Right ventricle myocardium inferior (tissue), 1 donor: ENCODE results near the gene TMEM151B. TPM values are rescaled to one million over a fixed set of nuclear protein-coding genes. Genes with fewer than 3 reads are reported as not detected.
A peak's percentile ranks its signal among the peaks of the same experiment; 100 is the strongest.

Experiments
- ATAC-seq: fragments of 200-7000 bp; cut with Tn5 transposase; one replicate; pipeline ENCODE4 v1.9.1; 2020; ENCODE audit warnings: mild to moderate bottlenecking, moderate library complexity
- DNase-seq: peaks from one replicate; pipeline ENCODE4 v3.0.0; 2021; ENCODE audit errors: missing footprints
- intact Hi-C: fragments of 100-400 bp; cut with DNase I; formaldehyde crosslinking; loops from one replicate; pipeline ENCODE4 v1.11.0; 2022
- total RNA-seq: library from RNA; stranded (reverse); fragmentation: NEBNext Ultra II Directional; extraction: Animal tissue kit (Norgen Biotek cat#: 25700); gene quantifications from one replicate; pipeline ENCODE4 v1.2.1, GENCODE V29; 2021
- donor health status: DM: no; HTN: yes; CAD: no; lungs with severe emphysema.

The TMEM151B gene
- total RNA-seq, 1 donor from 2014 or later = not detected

GRCh38 chr6:44289726-44290260, 19.5 kb downstream of the TMEM151B start:
- no peak for ATAC-seq
- DNase-seq = no peak

GRCh38 chr6:44291841-44292240, 21.6 kb downstream of the TMEM151B start:
- ATAC-seq (no peak), DNase-seq (no peak)
- intact Hi-C loops = no loop called here

More at GRCh38 chr6:44289726-44290260, 19.5 kb downstream of the TMEM151B start:
- intact Hi-C loops = no loop called here

- no peak for ATAC-seq
Observed at GRCh38 chr6:44292661-44293365, 22.6 kb downstream of the TMEM151B start.

GRCh38 chr6:44294832-44295791, 24.9 kb downstream of the TMEM151B start:
- intact Hi-C loops = no loop called here
- no peak for ATAC-seq
- DNase-seq = no peak

More at GRCh38 chr6:44292661-44293365, 22.6 kb downstream of the TMEM151B start:
- intact Hi-C loops = no loop called here
- no peak for DNase-seq

GRCh38 chr6:44297063-44298038, 27.1 kb downstream of the TMEM151B start:
- ATAC-seq (peak; percentile 68), DNase-seq (no peak)
- intact Hi-C loops = no loop called here

- intact Hi-C loops = no loop called here
- no peak for DNase-seq
- peak; percentile 1 for ATAC-seq
Observed at GRCh38 chr6:44298055-44298803, 28.0 kb downstream of the TMEM151B start.

DNA sequence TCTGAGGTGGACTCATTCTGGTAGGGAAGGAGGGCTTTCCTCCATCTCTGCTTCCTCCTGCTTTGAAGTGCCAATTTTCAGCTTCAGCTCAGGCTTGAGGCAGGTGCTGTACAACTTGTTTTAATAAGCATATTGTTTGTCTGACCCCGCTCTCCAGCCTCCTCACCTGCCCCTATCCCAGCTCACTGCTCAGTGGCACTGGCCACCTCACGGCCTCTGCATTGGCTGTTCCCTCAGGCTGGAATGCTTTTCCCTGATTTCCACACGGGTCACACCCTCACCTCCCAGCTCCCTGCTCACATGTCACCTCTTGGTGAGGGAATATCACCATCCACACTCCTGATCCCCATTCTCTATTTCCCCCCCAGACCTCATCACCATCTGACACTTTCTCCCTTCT, 28.6 kb downstream of the TMEM151B start:
- intact Hi-C loops = no loop called here
- DNase-seq (no peak), ATAC-seq (no peak)

GRCh38 chr6:44300292-44300823, 30.1 kb downstream of the TMEM151B start:
- intact Hi-C loops = no loop called here
- no peak for DNase-seq
- no peak for ATAC-seq

GRCh38 chr6:44301106-44301505, 30.9 kb downstream of the TMEM151B start:
- DNase-seq = no peak
- ATAC-seq = no peak
- intact Hi-C loops = no loop called here

- ATAC-seq (no peak), DNase-seq (no peak)
- intact Hi-C loops = no loop called here
Observed at GRCh38 chr6:44301782-44302564, 31.7 kb downstream of the TMEM151B start.

- intact Hi-C loops = no loop called here
- no peak for ATAC-seq
Observed at GRCh38 chr6:44302856-44303255, 32.6 kb downstream of the TMEM151B start.

GRCh38 chr6:44303842-44304241, 33.6 kb downstream of the TMEM151B start:
- intact Hi-C loops = no loop called here
- no peak for DNase-seq
- ATAC-seq = no peak

More at GRCh38 chr6:44302856-44303255, 32.6 kb downstream of the TMEM151B start:
- DNase-seq = no peak

- DNase-seq (no peak), ATAC-seq (no peak)
- intact Hi-C loops = no loop called here
Observed at GRCh38 chr6:44304282-44305199, 34.3 kb downstream of the TMEM151B start.

DNA sequence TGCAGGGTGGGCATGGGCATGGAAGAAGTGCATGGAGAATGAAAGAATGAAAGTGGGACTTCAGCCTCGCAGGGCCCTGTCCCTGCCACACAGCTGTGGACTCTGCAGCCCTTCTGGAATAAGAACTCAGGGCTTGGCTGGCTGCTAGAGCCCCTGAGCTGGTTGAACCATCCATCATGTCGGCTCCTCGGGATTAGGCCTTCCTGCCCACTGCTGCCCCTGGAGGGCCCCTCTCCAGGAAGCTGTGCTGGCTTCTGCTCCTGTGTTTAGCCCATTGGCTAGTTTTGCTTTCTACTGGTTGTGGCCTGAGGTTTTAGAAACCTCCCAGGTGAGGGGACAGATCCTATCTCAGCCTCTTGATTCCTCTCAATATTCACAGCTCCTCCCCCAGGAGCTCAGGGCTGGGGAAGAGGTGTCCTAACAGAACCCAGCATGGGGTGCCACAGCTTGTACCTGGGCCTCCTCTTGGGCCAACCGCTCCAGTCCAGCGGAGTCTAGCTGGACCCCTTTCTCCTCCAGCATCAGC, 35.0 kb downstream of the TMEM151B start:
- DNase-seq = no peak
- intact Hi-C loops = no loop called here
- no peak for ATAC-seq

GRCh38 chr6:44306710-44307109, 36.5 kb downstream of the TMEM151B start:
- ATAC-seq (no peak), DNase-seq (no peak)
- intact Hi-C loops = no loop called here

DNA sequence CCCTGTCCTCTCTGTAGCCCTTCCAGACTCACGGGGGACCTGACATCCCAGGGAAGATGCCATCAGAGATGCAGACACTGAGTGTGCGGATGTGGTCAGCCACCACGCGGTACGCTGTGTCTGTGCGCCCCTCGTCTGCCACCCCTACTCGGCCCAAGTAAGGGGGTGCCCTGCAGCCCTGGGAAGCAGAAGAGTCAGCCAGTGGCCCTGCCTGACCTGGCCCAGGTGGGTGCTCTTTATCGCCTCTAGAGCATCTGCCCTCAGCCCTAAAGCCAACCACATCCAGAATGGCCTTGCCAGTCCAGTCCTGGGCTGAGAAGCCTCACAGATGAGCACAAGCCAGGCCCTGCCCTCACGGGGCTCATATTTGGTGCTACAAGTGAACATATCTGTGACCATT, 37.0 kb downstream of the TMEM151B start:
- DNase-seq (no peak), ATAC-seq (no peak)
- intact Hi-C loops = no loop called here
